Suprapubic skin (tissue), 4 donors: ENCODE measurements around the gene CLEC4F. TPM values are rescaled to one million over a fixed set of nuclear protein-coding genes. Genes with fewer than 3 reads are reported as not detected.

Experiments
- DNase-seq, 2 donors: peaks; one replicate each; pipeline ENCODE4 v3.0.0-alpha.2; 2019; ENCODE audit warnings: low spot score in 2 of 2
- H3K27ac ChIP-seq: fragments of 200-600 bp; sonication (generic); one replicate; pipeline ENCODE4 v1.5.1; 2019
- H3K27me3 ChIP-seq: fragments of 200-600 bp; sonication (generic); one replicate; pipeline ENCODE4 v1.5.1; 2019
- H3K36me3 ChIP-seq: fragments of 200-600 bp; sonication (generic); one replicate; pipeline ENCODE4 v1.5.1; 2019
- H3K4me1 ChIP-seq: fragments of 200-600 bp; sonication (generic); one replicate; pipeline ENCODE4 v1.5.1; 2019
- H3K4me3 ChIP-seq: fragments of 200-600 bp; sonication (generic); one replicate; pipeline ENCODE4 v1.5.1; 2019; ENCODE audit warnings: mild to moderate bottlenecking
- H3K9me3 ChIP-seq: fragments of 200-600 bp; sonication (generic); one replicate; pipeline ENCODE4 v1.5.1; 2019
- EP300 ChIP-seq: sonication (generic); formaldehyde crosslinking; IDR thresholded peaks from one replicate; pipeline ENCODE4 v1.6.1; 2017; ENCODE audit warnings: antibody characterized with exemption
- POLR2A ChIP-seq, 2 donors: fragments of 450-650 bp; IDR thresholded peaks; one replicate each; pipeline ENCODE4 v1.6.1; 2017; ENCODE audit warnings: antibody characterized with exemption in 2 of 2, mild to moderate bottlenecking in 2 of 2, moderate library complexity in 2 of 2
- POLR2AphosphoS5 ChIP-seq, 3 donors: sonication (generic); formaldehyde crosslinking; IDR thresholded peaks; one replicate each; pipeline ENCODE4 v1.6.1; 2017; ENCODE audit warnings: antibody characterized with exemption in 3 of 3
- WGBS: methylation state at CpG from one replicate; pipeline ENCODE4 v1.1.5; 2018; 5-methylcytosine and 5-hydroxymethylcytosine counted together
- total RNA-seq, 4 donors: library from RNA; depleted of rRNA; stranded (reverse); fragments of >200 nt; gene quantifications; one replicate each; pipeline ENCODE4 v1.1.0, GENCODE V29; 2016
- TF ChIP-seq, protein P1 (sequence below), 2 donors: fragments of 200-600 bp in 1 of 2; fragments of 450-650 bp in 1 of 2; sonication (generic) in 1 of 2; IDR thresholded peaks; one replicate each; pipeline ENCODE4 v1.5.1; 2016 to 2019; ENCODE audit warnings: antibody characterized with exemption in 2 of 2, mild to moderate bottlenecking in 1 of 2, moderate library complexity in 1 of 2

CLEC4F gene
- total RNA-seq, 4 donors from 2014 or later: 0.60 to 3.0 (median 0.93) TPM

DNA sequence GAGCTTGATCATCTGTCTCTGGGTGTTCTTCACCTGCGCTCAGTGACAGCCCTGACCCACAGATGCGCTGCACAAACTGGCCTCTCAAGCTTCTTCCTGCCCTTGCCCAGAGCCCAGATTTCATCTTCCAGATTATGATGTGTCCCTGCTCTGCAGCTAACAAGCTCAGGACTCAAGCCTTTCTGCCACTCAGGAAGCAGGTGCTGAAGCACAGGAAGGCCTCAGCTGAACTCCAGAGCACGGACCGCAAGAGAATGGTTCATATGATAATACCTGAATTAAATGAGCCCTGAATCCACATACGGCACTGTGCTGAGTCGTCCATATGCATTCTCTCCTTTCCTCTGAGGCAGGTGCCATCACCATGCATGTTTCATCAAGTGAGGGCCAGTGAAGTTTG, 11.5 kb upstream of the CLEC4F start:
- WGBS: 76% methylated on average over 4 of the region's 6 CpGs
- Histone ChIP-seq H3K27me3 (peaks cover 10% of the 10 kb centered on the region), H3K27ac (no peak overlapping the region), H3K4me3 (no peak overlapping the region), H3K36me3 (no peaks in the 10 kb centered on the region), H3K9me3 (no peaks in the 10 kb centered on the region), H3K4me1 (no peaks in the 10 kb centered on the region)
- no peak for DNase-seq
- TF ChIP-seq POLR2AphosphoS5 (IDR thresholded peaks at IDR 0.05): no peak
- TF ChIP-seq, protein P1, sequence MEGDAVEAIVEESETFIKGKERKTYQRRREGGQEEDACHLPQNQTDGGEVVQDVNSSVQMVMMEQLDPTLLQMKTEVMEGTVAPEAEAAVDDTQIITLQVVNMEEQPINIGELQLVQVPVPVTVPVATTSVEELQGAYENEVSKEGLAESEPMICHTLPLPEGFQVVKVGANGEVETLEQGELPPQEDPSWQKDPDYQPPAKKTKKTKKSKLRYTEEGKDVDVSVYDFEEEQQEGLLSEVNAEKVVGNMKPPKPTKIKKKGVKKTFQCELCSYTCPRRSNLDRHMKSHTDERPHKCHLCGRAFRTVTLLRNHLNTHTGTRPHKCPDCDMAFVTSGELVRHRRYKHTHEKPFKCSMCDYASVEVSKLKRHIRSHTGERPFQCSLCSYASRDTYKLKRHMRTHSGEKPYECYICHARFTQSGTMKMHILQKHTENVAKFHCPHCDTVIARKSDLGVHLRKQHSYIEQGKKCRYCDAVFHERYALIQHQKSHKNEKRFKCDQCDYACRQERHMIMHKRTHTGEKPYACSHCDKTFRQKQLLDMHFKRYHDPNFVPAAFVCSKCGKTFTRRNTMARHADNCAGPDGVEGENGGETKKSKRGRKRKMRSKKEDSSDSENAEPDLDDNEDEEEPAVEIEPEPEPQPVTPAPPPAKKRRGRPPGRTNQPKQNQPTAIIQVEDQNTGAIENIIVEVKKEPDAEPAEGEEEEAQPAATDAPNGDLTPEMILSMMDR (IDR thresholded peaks at IDR 0.05): no peak
- no peak for TF ChIP-seq POLR2A (IDR thresholded peaks at IDR 0.05)
- no peak for TF ChIP-seq EP300

DNA sequence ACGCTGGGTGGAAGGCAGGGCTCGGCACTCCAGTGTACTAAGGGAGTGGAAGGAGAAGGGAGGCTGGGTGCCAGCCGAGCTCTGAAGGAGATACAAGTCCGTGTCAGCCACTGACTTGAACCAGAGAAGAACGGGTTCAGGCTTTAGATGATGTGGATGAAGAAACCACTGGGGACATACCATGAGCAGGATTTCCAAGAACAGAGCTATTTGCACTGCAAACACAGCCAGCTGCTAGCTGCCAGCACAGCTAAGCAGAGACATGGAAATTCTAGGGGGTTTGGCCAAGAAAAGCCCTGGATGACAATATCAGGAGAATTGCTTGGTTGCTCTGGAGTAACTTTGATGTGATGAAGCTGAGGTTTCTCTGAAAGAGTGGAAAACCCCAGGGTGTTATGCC, 10.0 kb upstream of the CLEC4F start:
- H3K4me3 ChIP-seq: no peak overlapping the region
- 70% methylated on average over 5 of the region's 5 CpGs for WGBS
- no peak for DNase-seq
- TF ChIP-seq, protein P1 (IDR thresholded peaks at IDR 0.05): no peak
- TF ChIP-seq POLR2AphosphoS5 (IDR thresholded peaks at IDR 0.05) (no peak), POLR2A (IDR thresholded peaks at IDR 0.05) (no peak), EP300 (no peak)
- H3K27ac ChIP-seq: no peak overlapping the region
- no peaks in the 10 kb centered on the region for H3K9me3 ChIP-seq
- no peaks in the 10 kb centered on the region for H3K4me1 ChIP-seq
- peaks cover 10% of the 10 kb centered on the region for H3K27me3 ChIP-seq
- H3K36me3 ChIP-seq: no peaks in the 10 kb centered on the region

DNA sequence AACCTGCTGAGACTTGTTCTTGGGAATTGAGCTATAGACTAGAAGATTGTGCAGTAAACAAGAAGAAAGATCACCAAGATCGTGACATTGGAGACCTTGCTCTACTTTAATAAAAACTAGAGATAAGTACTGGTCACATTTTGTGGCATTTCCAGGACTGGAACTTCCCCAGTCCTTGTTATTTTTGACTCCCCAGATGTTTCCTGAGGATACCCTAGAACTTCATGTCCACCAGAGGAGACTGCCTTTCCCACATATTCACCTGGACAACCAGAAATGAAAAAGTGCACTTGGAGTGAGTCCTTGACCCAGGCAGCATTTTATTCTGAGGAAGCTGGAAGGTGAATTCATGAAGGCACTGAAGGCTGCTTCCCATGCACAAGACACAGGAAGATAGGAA, 9.5 kb upstream of the CLEC4F start:
- H3K4me1 ChIP-seq: no peaks in the 10 kb centered on the region
- no peak for DNase-seq
- peaks cover 10% of the 10 kb centered on the region for H3K27me3 ChIP-seq
- 53% methylated on average over 1 of the region's 1 CpG for WGBS
- no peak for TF ChIP-seq POLR2A (IDR thresholded peaks at IDR 0.05)
- TF ChIP-seq, protein P1 (IDR thresholded peaks at IDR 0.05): no peak
- no peak for TF ChIP-seq EP300
- no peak for TF ChIP-seq POLR2AphosphoS5 (IDR thresholded peaks at IDR 0.05)
- H3K36me3 ChIP-seq: no peaks in the 10 kb centered on the region
- no peaks in the 10 kb centered on the region for H3K9me3 ChIP-seq
- H3K27ac ChIP-seq: no peak overlapping the region
- no peak overlapping the region for H3K4me3 ChIP-seq

DNA sequence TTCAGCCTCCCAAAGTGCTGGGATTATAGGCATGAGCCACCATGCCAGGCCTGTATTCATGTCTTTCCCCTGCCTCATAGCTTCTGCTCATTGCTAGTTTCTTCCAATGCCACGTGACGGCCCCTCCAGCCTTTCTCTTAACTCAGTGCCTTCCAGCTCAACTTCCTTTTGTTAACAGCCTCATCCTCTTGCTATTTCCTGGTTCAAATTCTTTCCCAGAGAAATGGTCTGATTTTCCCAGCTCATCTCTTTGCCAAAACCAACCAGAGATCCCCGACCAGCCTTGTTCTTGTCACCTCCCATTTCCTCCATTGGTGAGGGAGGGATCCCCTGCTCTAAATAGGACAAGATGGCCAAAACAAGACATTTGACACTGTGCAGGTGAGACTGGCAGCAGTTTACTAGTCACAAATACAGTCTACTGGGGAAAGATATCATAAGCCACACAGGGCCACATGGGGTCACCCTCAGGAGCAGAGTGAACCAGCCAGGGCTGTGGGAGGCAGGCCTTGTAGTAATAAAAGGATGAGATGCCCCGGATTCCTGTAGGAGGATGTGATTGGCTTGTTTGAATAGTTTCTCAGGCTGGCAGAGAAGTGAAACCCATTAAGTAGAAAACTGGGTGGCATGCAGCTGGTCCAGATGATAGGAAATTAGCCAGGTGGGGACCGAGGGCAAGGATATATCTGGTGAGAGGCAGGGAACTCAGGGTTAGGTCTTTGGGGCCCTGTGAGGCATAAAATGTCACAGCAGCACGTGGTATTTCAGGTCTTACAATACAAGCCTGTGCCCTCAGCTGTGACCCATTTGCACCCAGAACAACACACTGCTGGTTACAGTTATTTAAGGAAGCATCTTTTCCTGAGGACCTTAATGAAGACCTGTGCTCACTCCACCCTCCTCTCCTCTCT, 8.8 kb upstream of the CLEC4F start:
- Histone ChIP-seq H3K4me1 (no peaks in the 10 kb centered on the region), H3K27me3 (peaks cover 5% of the 10 kb centered on the region), H3K4me3 (no peak overlapping the region), H3K27ac (no peak overlapping the region), H3K36me3 (no peaks in the 10 kb centered on the region), H3K9me3 (no peaks in the 10 kb centered on the region)
- TF ChIP-seq, protein P1 (IDR thresholded peaks at IDR 0.05): no peak
- TF ChIP-seq EP300: no peak
- no peak for TF ChIP-seq POLR2A (IDR thresholded peaks at IDR 0.05)
- no peak for TF ChIP-seq POLR2AphosphoS5 (IDR thresholded peaks at IDR 0.05)
- 61% methylated on average over 6 of the region's 6 CpGs for WGBS
- DNase-seq: no peak

DNA sequence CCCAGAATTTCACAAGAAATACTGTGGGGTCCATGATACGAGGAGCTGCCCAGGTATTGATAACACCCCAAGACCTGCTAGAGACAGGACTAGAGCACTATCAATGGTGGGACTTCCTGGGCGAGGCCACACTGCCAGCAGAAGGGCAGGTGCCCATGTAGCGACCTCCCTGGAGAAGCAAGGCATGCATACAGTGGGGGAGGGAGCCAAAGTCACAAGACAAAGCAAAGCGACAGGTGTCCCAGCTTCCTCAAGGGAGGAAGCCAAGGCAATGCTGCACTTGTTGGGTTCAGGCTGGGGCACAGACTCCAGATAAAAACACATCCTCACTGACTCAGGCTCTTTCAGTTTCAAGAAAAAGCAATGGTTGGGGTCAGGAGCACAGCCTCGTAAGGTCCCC, 7.7 kb upstream of the CLEC4F start:
- TF ChIP-seq POLR2A (IDR thresholded peaks at IDR 0.05): no peak
- no peak for TF ChIP-seq EP300
- no peak for TF ChIP-seq POLR2AphosphoS5 (IDR thresholded peaks at IDR 0.05)
- TF ChIP-seq, protein P1 (IDR thresholded peaks at IDR 0.05): no peak
- no peak for DNase-seq
- H3K27me3 ChIP-seq: no peaks in the 10 kb centered on the region
- H3K4me3 ChIP-seq: no peak overlapping the region
- no peaks in the 10 kb centered on the region for H3K36me3 ChIP-seq
- H3K4me1 ChIP-seq: no peaks in the 10 kb centered on the region
- 70% methylated on average over 5 of the region's 5 CpGs for WGBS
- no peaks in the 10 kb centered on the region for H3K9me3 ChIP-seq
- H3K27ac ChIP-seq: no peak overlapping the region
